Upper lobe of left lung (tissue), 4 donors: ENCODE measurements around the gene HOXA6.

Experiments
- CTCF ChIP-seq, 6 experiments: fragments of 450-650 bp in 4 of 6; fragments of 200-600 bp in 2 of 6; sonication (generic) in 2 of 6; IDR thresholded peaks; one replicate each; pipeline ENCODE4 v1.5.1; 2016 to 2019; ENCODE audit warnings: antibody characterized with exemption in 6 of 6
- POLR2A ChIP-seq, 4 donors: fragments of 450-650 bp; IDR thresholded peaks; one replicate each; pipeline ENCODE4 v1.5.1; 2016 to 2017; ENCODE audit warnings: antibody characterized with exemption in 4 of 4, mild to moderate bottlenecking in 2 of 4
- POLR2AphosphoS5 ChIP-seq, 2 donors: sonication (generic); formaldehyde crosslinking; IDR thresholded peaks; one replicate each; pipeline ENCODE4 v1.5.1; 2017; ENCODE audit warnings: antibody characterized with exemption in 2 of 2

DNA sequence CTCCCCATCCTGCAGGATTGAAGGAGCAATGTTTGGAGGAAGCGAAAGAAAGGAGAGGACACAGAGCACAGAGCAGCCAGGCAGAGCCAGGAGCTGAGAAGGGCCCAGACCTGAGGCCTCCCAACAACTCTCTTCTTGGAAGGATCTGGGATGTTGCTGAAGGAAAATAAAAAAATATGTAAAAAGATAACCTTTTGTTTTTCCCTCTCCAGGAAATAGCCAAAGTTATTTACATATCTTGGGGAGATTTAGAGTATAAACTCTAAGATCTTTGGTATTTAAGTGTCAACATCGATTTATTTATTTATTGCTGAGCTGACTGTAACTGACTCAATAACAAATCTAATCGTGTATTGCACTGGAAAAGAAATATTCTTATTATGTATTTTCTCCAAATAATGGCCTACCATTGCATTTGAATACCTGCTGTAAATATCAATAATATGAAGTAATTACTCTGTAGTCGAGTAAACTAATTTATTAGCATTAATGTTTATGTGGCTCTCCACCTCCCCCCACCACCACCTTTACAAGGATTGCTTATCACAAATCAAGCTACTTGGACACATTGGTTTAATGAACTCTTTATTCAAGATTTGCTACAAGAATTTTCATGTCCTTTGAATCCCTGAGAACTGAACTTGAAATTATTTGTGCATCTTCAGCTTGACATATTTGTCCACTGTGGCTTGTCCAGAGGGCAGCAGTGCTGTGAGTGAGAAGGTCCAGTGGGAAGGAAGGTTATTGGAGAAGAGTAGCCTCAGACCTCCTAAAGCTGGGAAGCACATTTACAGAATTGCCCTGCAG, 39.3 kb upstream of the HOXA6 start:
- TF ChIP-seq CTCF (IDR thresholded peaks at IDR 0.05) (no peak), POLR2AphosphoS5 (IDR thresholded peaks at IDR 0.05) (no peak), POLR2A (IDR thresholded peaks at IDR 0.05) (no peak)
